ENCODE measurements around the gene SLC16A10. TPM values are rescaled to one million over a fixed set of nuclear protein-coding genes. Genes with fewer than 3 reads are reported as not detected.

The SLC16A10 gene
- total RNA-seq, 1 donor from 2014 or later: 11.9 TPM

DNA sequence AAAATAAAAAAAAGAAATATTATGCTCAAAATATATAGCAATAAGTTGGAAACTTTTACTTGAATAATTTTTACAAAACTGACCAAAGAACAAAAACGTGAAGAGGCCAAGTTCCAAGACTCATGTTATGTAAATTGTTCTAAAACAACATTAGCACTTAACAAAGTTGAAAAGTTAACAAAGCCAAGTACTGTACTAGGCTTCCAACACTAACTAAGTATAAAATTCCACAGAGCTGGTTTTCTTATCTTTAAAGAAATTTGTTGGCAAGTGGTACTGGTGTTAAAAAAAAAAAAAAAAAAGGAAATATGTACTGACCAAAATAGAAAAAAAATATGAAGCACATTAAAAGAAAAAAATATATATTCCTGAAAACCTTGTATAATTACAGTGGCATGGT is 127.8 kb downstream of the SLC16A10 start:
- no peaks in the 10 kb centered on the region for H3K27me3 ChIP-seq (ENCODE audit: low read depth)
- H3K4me1 ChIP-seq: no peaks in the 10 kb centered on the region
- no peaks in the 10 kb centered on the region for H3K36me3 ChIP-seq
- no peaks in the 10 kb centered on the region for H3K9me3 ChIP-seq
- H3K27ac ChIP-seq: no peak overlapping the region
- ATAC-seq (no peak), DNase-seq (no peak)
- TF ChIP-seq, protein P1, sequence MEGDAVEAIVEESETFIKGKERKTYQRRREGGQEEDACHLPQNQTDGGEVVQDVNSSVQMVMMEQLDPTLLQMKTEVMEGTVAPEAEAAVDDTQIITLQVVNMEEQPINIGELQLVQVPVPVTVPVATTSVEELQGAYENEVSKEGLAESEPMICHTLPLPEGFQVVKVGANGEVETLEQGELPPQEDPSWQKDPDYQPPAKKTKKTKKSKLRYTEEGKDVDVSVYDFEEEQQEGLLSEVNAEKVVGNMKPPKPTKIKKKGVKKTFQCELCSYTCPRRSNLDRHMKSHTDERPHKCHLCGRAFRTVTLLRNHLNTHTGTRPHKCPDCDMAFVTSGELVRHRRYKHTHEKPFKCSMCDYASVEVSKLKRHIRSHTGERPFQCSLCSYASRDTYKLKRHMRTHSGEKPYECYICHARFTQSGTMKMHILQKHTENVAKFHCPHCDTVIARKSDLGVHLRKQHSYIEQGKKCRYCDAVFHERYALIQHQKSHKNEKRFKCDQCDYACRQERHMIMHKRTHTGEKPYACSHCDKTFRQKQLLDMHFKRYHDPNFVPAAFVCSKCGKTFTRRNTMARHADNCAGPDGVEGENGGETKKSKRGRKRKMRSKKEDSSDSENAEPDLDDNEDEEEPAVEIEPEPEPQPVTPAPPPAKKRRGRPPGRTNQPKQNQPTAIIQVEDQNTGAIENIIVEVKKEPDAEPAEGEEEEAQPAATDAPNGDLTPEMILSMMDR (IDR thresholded peaks at IDR 0.05): no peak
- intact Hi-C loops (cut with DNase I): no loop called here
- H3K4me3 ChIP-seq: no peak overlapping the region

GRCh38 chr6:111219785-111220184 is 132.5 kb downstream of the SLC16A10 start:
- intact Hi-C loops (cut with DNase I): no loop called here
- H3K36me3 ChIP-seq: no peaks in the 10 kb centered on the region
- no peak overlapping the region for H3K4me3 ChIP-seq
- H3K27me3 ChIP-seq (ENCODE audit: low read depth): no peaks in the 10 kb centered on the region
- DNase-seq (no peak), ATAC-seq (no peak)
- TF ChIP-seq, protein P1 (IDR thresholded peaks at IDR 0.05): no peak
- H3K27ac ChIP-seq: no peak overlapping the region
- H3K4me1 ChIP-seq: no peaks in the 10 kb centered on the region
- no peaks in the 10 kb centered on the region for H3K9me3 ChIP-seq

DNA sequence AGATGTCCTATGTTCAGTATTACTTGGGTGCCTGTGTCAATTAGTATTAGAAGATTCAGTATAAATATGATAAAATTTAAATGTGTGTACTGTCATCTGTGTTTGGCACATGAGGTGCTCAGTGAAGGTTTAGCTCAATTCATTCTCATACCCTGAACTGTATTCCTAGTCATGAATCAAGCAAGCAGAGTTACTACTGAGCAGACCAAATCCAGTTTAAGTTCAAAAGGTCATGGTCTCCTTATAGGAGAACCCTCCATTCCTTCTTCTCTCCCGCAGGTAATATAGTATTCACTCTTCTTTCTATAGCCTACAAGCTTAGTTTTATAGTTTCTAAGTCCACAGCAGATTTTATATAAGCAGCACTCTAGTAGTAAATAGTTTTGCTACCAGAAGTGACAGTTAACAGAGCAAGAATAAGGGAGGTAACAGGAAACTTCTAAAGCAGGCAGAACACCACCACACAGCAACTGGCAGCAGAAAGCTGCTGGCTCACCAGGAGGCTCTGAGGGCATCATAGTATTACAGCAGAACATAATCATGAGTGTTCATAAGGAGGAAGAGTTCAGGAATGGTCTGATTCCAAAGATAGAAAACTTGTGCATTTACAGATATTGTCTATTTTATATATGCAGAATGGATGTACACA is 133.2 kb downstream of the SLC16A10 start:
- ATAC-seq (no peak), DNase-seq (no peak)
- TF ChIP-seq, protein P1 (IDR thresholded peaks at IDR 0.05): no peak
- intact Hi-C loops (cut with DNase I): no loop called here
- H3K4me3 ChIP-seq: no peak overlapping the region
- H3K27ac ChIP-seq: no peak overlapping the region
- no peaks in the 10 kb centered on the region for H3K36me3 ChIP-seq
- no peaks in the 10 kb centered on the region for H3K27me3 ChIP-seq (ENCODE audit: low read depth)
- no peaks in the 10 kb centered on the region for H3K4me1 ChIP-seq
- no peaks in the 10 kb centered on the region for H3K9me3 ChIP-seq

DNA sequence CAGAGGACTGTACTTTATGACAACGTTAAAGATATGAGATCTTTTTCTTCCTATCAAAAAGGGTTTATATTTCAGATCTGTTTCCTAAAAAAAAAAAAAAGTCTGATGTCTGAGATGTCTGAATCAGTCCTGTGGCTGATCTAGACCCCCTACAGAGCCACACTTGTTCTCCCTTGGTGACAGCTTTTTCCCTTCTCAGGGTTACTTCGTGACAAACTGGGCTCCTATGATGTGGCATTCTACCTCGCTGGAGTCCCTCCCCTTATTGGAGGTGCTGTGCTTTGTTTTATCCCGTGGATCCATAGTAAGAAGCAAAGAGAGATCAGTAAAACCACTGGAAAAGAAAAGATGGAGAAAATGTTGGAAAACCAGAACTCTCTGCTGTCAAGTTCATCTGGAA is 134.5 kb downstream of the SLC16A10 start:
- Histone ChIP-seq H3K36me3 (no peaks in the 10 kb centered on the region), H3K4me1 (no peaks in the 10 kb centered on the region), H3K27me3 (ENCODE audit: low read depth) (no peaks in the 10 kb centered on the region), H3K4me3 (no peak overlapping the region), H3K27ac (no peak overlapping the region), H3K9me3 (no peaks in the 10 kb centered on the region)
- no peak for DNase-seq
- ATAC-seq: no peak
- intact Hi-C loops (cut with DNase I): no loop called here
- TF ChIP-seq, protein P1 (IDR thresholded peaks at IDR 0.05): no peak

DNA sequence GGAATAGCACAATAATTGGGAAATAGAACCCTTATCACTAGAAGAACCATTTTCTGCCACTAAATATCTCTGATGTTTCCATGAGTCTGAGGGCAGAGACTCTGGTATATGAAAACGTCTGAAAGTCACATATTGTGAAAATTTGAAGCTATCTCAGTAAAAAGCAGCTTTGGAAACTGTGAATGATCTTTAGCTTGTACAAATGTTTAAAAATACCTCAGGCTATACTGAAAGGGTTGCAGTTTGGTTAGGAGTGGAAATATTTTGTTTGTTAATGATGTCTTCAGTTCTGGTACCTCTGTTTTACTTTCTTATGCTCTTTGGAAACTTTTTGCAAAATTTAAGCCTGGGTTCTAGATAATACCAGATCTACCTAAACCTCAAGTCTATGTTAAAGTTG is 135.0 kb downstream of the SLC16A10 start:
- intact Hi-C loops (cut with DNase I): no loop called here
- no peaks in the 10 kb centered on the region for H3K27me3 ChIP-seq (ENCODE audit: low read depth)
- no peak overlapping the region for H3K4me3 ChIP-seq
- DNase-seq (no peak), ATAC-seq (no peak)
- H3K36me3 ChIP-seq: no peaks in the 10 kb centered on the region
- TF ChIP-seq, protein P1 (IDR thresholded peaks at IDR 0.05): no peak
- H3K27ac ChIP-seq: no peak overlapping the region
- H3K9me3 ChIP-seq: no peaks in the 10 kb centered on the region
- H3K4me1 ChIP-seq: no peaks in the 10 kb centered on the region
